ENCODE results near the gene BDKRB2.

GRCh38 chr14:96225745-96226151, 21.1 kb downstream of the BDKRB2 start:
- no peak for TF ChIP-seq EZH2 (IDR thresholded peaks at IDR 0.05)
- no peak for TF ChIP-seq POLR2AphosphoS5 (IDR thresholded peaks at IDR 0.05; ENCODE audit: borderline replicate concordance, low read depth, low read length)
- TF ChIP-seq FOXP2 (optimal IDR thresholded peaks at IDR 0.05; ENCODE audit: control extremely low read depth, extremely low read length, insufficient read depth), result no peak
